HL-60/S4 treated with phorbol 12-myristate 13-acetate at 8.2 ng/mL for 4 days and 3 days (cell line): ENCODE results near the gene CLCNKA.

Experiments used
- in situ Hi-C: fragments of 300-500 bp; cut with MboI; formaldehyde crosslinking; loops from 2 replicates; pipeline ENCODE4 v1.15.0; 2022; ENCODE audit warnings: low sequenced_read_pairs

Gene CLCNKA

GRCh38 chr1:16076031-16076864 is 54.4 kb downstream of the CLCNKA start:
- in situ Hi-C loops = no loop called here

GRCh38 chr1:16076865-16077238 is 55.0 kb downstream of the CLCNKA start:
- in situ Hi-C loops = no loop called here

- in situ Hi-C loops = no loop called here
Observed at GRCh38 chr1:16077406-16078245, 55.8 kb downstream of the CLCNKA start.

GRCh38 chr1:16078925-16079656 is 57.3 kb downstream of the CLCNKA start:
- in situ Hi-C loops = no loop called here

GRCh38 chr1:16080422-16081150 is 58.8 kb downstream of the CLCNKA start:
- in situ Hi-C loops = loop anchor here (5.0 kb wide), 1 partner anchor 107 kb away; no protein-coding TSS in a partner anchor

- in situ Hi-C loops = loop anchor here (5.0 kb wide), 1 partner anchor 106 kb away; no protein-coding TSS in a partner anchor
Observed at GRCh38 chr1:16081636-16082035, 59.8 kb downstream of the CLCNKA start.

GRCh38 chr1:16082283-16083038 is 60.6 kb downstream of the CLCNKA start:
- in situ Hi-C loops = loop anchor here (5.0 kb wide), 1 partner anchor 105 kb away; no protein-coding TSS in a partner anchor

- in situ Hi-C loops = loop anchor here (5.0 kb wide), 1 partner anchor 104 kb away; no protein-coding TSS in a partner anchor
Observed at GRCh38 chr1:16083486-16083885, 61.6 kb downstream of the CLCNKA start.
